ENCODE measurements around the gene ATP7B.
A peak's percentile ranks its signal among the peaks of the same experiment; 100 is the strongest.

Gene ATP7B

GRCh38 chr13:51920786-51921185, 90.5 kb downstream of the ATP7B start:
- TF ChIP-seq CTCF (IDR thresholded peaks at IDR 0.05), result no peak
- no peak for TF ChIP-seq ZFX (IDR thresholded peaks at IDR 0.05; ENCODE audit: borderline replicate concordance)
- no peak overlapping the region for H3K27ac ChIP-seq

- no peak overlapping the region for H3K27ac ChIP-seq
- no peak for TF ChIP-seq ZFX (IDR thresholded peaks at IDR 0.05; ENCODE audit: borderline replicate concordance)
- TF ChIP-seq CTCF (IDR thresholded peaks at IDR 0.05), result no peak
Measured at GRCh38 chr13:51920267-51920666, 91.0 kb downstream of the ATP7B start.

- TF ChIP-seq CTCF (IDR thresholded peaks at IDR 0.05) (no peak), ZFX (IDR thresholded peaks at IDR 0.05; ENCODE audit: borderline replicate concordance) (no peak)
- H3K27ac ChIP-seq, result no peak overlapping the region
Measured at GRCh38 chr13:51919531-51919930, 91.7 kb downstream of the ATP7B start.

- TF ChIP-seq ZFX (IDR thresholded peaks at IDR 0.05; ENCODE audit: borderline replicate concordance) (no peak), CTCF (IDR thresholded peaks at IDR 0.05) (no peak)
- H3K27ac ChIP-seq, result no peak overlapping the region
Measured at GRCh38 chr13:51916962-51917361, 94.3 kb downstream of the ATP7B start.

GRCh38 chr13:51916051-51916818, 95.0 kb downstream of the ATP7B start:
- H3K27ac ChIP-seq, result no peak overlapping the region
- TF ChIP-seq ZFX (IDR thresholded peaks at IDR 0.05; ENCODE audit: borderline replicate concordance), result no peak
- no peak for TF ChIP-seq CTCF (IDR thresholded peaks at IDR 0.05)

GRCh38 chr13:51914137-51914493, 97.1 kb downstream of the ATP7B start:
- no peak overlapping the region for H3K27ac ChIP-seq
- no peak for TF ChIP-seq ZFX (IDR thresholded peaks at IDR 0.05; ENCODE audit: borderline replicate concordance)

GRCh38 chr13:51913421-51914136, 97.7 kb downstream of the ATP7B start:
- no peak for TF ChIP-seq ZFX (IDR thresholded peaks at IDR 0.05; ENCODE audit: borderline replicate concordance)
- 0 out of 2 replicates have a peak, but pooled peaks have one; percentile 9 for TF ChIP-seq CTCF (IDR thresholded peaks at IDR 0.05)
- H3K27ac ChIP-seq, result no peak overlapping the region
